Activated CD4-positive, alpha-beta T cell treated with anti-CD3 and anti-CD28 coated beads, Interleukin-2, amount 10 ng/mL, durations not matched to agents 7 days and 5 days (primary cell): Measurements from ENCODE around the gene NDUFAF8. TPM values are rescaled to one million over a fixed set of nuclear protein-coding genes. Genes with fewer than 3 reads are reported as not detected.
A peak's percentile ranks its signal among the peaks of the same experiment; 100 is the strongest.

Source experiments
- CTCF ChIA-PET: fragments of 350-600 bp; sonication (Branson Sonifier 250); formaldehyde crosslinking; loops from one replicate; lab custom pipeline; 2021; ENCODE audit warnings: antibody characterized with exemption; lab: Charles Lee
- POLR2A ChIA-PET: fragments of 350-600 bp; sonication (Branson Sonifier 250); formaldehyde crosslinking; loops from one replicate; lab custom pipeline; 2021; ENCODE audit warnings: antibody characterized with exemption; lab: Charles Lee
- DNase-seq: peaks from one replicate; pipeline ENCODE4 v3.0.0-alpha.2; 2020
- H3K27ac Mint-ChIP-seq: one replicate; pipeline ENCODE4 v1.8.0; 2021; ENCODE audit warnings: mild to moderate bottlenecking, moderate library complexity, mixed read lengths
- H3K27me3 Mint-ChIP-seq: one replicate; pipeline ENCODE4 v1.8.0; 2021; ENCODE audit warnings: mixed read lengths
- H3K36me3 Mint-ChIP-seq: one replicate; pipeline ENCODE4 v1.8.0; 2021; ENCODE audit warnings: low read depth, mixed read lengths
- H3K4me1 Mint-ChIP-seq: one replicate; pipeline ENCODE4 v1.8.0; 2021; ENCODE audit warnings: mixed read lengths
- H3K4me3 Mint-ChIP-seq: one replicate; pipeline ENCODE4 v1.8.0; 2021; ENCODE audit warnings: mild to moderate bottlenecking, moderate library complexity, mixed read lengths
- H3K9me3 Mint-ChIP-seq: one replicate; pipeline ENCODE4 v1.8.0; 2021; ENCODE audit warnings: mixed read lengths
- total RNA-seq, 2 experiments: library from RNA; stranded (reverse); gene quantifications; one replicate each; pipeline ENCODE4 v1.2.3, GENCODE V29; 2021

Gene NDUFAF8
- total RNA-seq, 2 experiments from 2014 or later, result 30.7 to 39.0 TPM

- H3K9me3 Mint-ChIP-seq, result no peaks in the 10 kb centered on the region
- H3K4me1 Mint-ChIP-seq, result peaks cover under 1% of the 10 kb centered on the region
- H3K36me3 Mint-ChIP-seq, result peaks cover 30% of the 10 kb centered on the region
- no peak overlapping the region for H3K27ac Mint-ChIP-seq
- no peaks in the 10 kb centered on the region for H3K27me3 Mint-ChIP-seq
- CTCF ChIA-PET, result no interaction called here
- POLR2A ChIA-PET, result no interaction called here
- no peak overlapping the region for H3K4me3 Mint-ChIP-seq
- no peak for DNase-seq
These were observed 28.4 kb downstream of the NDUFAF8 start for GRCh38 chr17:81267390-81268067.

- CTCF ChIA-PET, result no interaction called here
- Mint-ChIP-seq H3K4me3 (no peak overlapping the region), H3K4me1 (peaks cover 8% of the 10 kb centered on the region), H3K36me3 (peaks cover 36% of the 10 kb centered on the region), H3K27ac (no peak overlapping the region), H3K9me3 (no peaks in the 10 kb centered on the region), H3K27me3 (no peaks in the 10 kb centered on the region)
- POLR2A ChIA-PET, result no interaction called here
- DNase-seq, result no peak
These were observed 31.2 kb downstream of the NDUFAF8 start for GRCh38 chr17:81270279-81270678.

- no peak overlapping the region for H3K4me3 Mint-ChIP-seq
- ChIA-PET CTCF (no interaction called here), POLR2A (no interaction called here)
- peaks cover 8% of the 10 kb centered on the region for H3K4me1 Mint-ChIP-seq
- H3K27me3 Mint-ChIP-seq, result no peaks in the 10 kb centered on the region
- H3K9me3 Mint-ChIP-seq, result no peaks in the 10 kb centered on the region
- no peak for DNase-seq
- no peak overlapping the region for H3K27ac Mint-ChIP-seq
- peaks cover 38% of the 10 kb centered on the region for H3K36me3 Mint-ChIP-seq
These were observed 32.1 kb downstream of the NDUFAF8 start for GRCh38 chr17:81271226-81271625.

GRCh38 chr17:81272616-81273015, 33.5 kb downstream of the NDUFAF8 start:
- peaks cover 40% of the 10 kb centered on the region for H3K36me3 Mint-ChIP-seq
- H3K4me1 Mint-ChIP-seq, result peaks cover 8% of the 10 kb centered on the region

GRCh38 chr17:81273698-81274470, 34.8 kb downstream of the NDUFAF8 start:
- H3K4me1 Mint-ChIP-seq, result peaks cover 8% of the 10 kb centered on the region
- no peak overlapping the region for H3K4me3 Mint-ChIP-seq
- ChIA-PET POLR2A (no interaction called here), CTCF (no interaction called here)
- no peak for DNase-seq
- H3K9me3 Mint-ChIP-seq, result no peaks in the 10 kb centered on the region
- H3K36me3 Mint-ChIP-seq, result peaks cover 34% of the 10 kb centered on the region
- H3K27me3 Mint-ChIP-seq, result no peaks in the 10 kb centered on the region
- H3K27ac Mint-ChIP-seq, result no peak overlapping the region

More at GRCh38 chr17:81272616-81273015, 33.5 kb downstream of the NDUFAF8 start:
- Mint-ChIP-seq H3K27me3 (no peaks in the 10 kb centered on the region), H3K4me3 (no peak overlapping the region), H3K27ac (peak overlapping the region; percentile 84), H3K9me3 (no peaks in the 10 kb centered on the region)
- DNase-seq, result no peak
- CTCF ChIA-PET, result no interaction called here
- POLR2A ChIA-PET, result no interaction called here

- no peak for DNase-seq
- peaks cover 29% of the 10 kb centered on the region for H3K36me3 Mint-ChIP-seq
- H3K4me3 Mint-ChIP-seq, result no peak overlapping the region
- CTCF ChIA-PET, result interaction anchor here (1.2 kb wide), 1 partner anchor 17 kb away, joined by 4 read pairs; no protein-coding TSS in a partner anchor
- peaks cover 8% of the 10 kb centered on the region for H3K4me1 Mint-ChIP-seq
- H3K9me3 Mint-ChIP-seq, result no peaks in the 10 kb centered on the region
- H3K27me3 Mint-ChIP-seq, result no peaks in the 10 kb centered on the region
- no peak overlapping the region for H3K27ac Mint-ChIP-seq
- POLR2A ChIA-PET, result no interaction called here
These were observed 35.3 kb downstream of the NDUFAF8 start for GRCh38 chr17:81274471-81274855.

- CTCF ChIA-PET, result interaction anchor here (0.5 kb wide), 1 partner anchor 311 kb away, joined by 3 read pairs; no protein-coding TSS in a partner anchor
- POLR2A ChIA-PET, result no interaction called here
These were observed 37.7 kb downstream of the NDUFAF8 start for GRCh38 chr17:81276781-81277180.

GRCh38 chr17:81277421-81277820, 38.3 kb downstream of the NDUFAF8 start:
- Mint-ChIP-seq H3K9me3 (no peaks in the 10 kb centered on the region), H3K4me1 (peaks cover 8% of the 10 kb centered on the region), H3K27ac (no peak overlapping the region), H3K4me3 (no peak overlapping the region), H3K27me3 (no peaks in the 10 kb centered on the region), H3K36me3 (peaks cover 34% of the 10 kb centered on the region)
- no peak for DNase-seq
- CTCF ChIA-PET, result interaction anchor here (0.5 kb wide), 1 partner anchor 310 kb away, joined by 3 read pairs; no protein-coding TSS in a partner anchor
- POLR2A ChIA-PET, result no interaction called here

More at GRCh38 chr17:81276781-81277180, 37.7 kb downstream of the NDUFAF8 start:
- no peak for DNase-seq
- Mint-ChIP-seq H3K4me1 (peaks cover 8% of the 10 kb centered on the region), H3K9me3 (no peaks in the 10 kb centered on the region), H3K4me3 (no peak overlapping the region), H3K27me3 (no peaks in the 10 kb centered on the region), H3K36me3 (peaks cover 31% of the 10 kb centered on the region), H3K27ac (no peak overlapping the region)

GRCh38 chr17:81277946-81278693, 39.0 kb downstream of the NDUFAF8 start:
- Mint-ChIP-seq H3K4me3 (no peak overlapping the region), H3K9me3 (no peaks in the 10 kb centered on the region), H3K27me3 (no peaks in the 10 kb centered on the region), H3K4me1 (peaks cover 3% of the 10 kb centered on the region), H3K36me3 (peaks cover 30% of the 10 kb centered on the region), H3K27ac (no peak overlapping the region)
- ChIA-PET CTCF (interaction anchor here (1.6 to 1.7 kb wide), 2 partner anchors 11 to 17 kb away, joined by 3 to 5 read pairs; partner anchors contain the start of gene SLC38A10), POLR2A (no interaction called here)
- DNase-seq, result no peak

- ChIA-PET POLR2A (no interaction called here), CTCF (interaction anchor here (1.6 to 1.7 kb wide), 2 partner anchors 10 to 16 kb away, joined by 3 to 5 read pairs; partner anchors contain the start of gene SLC38A10)
- no peak overlapping the region for H3K27ac Mint-ChIP-seq
- no peaks in the 10 kb centered on the region for H3K27me3 Mint-ChIP-seq
- peaks cover 28% of the 10 kb centered on the region for H3K36me3 Mint-ChIP-seq
- H3K4me1 Mint-ChIP-seq, result no peaks in the 10 kb centered on the region
- no peaks in the 10 kb centered on the region for H3K9me3 Mint-ChIP-seq
- no peak for DNase-seq
- no peak overlapping the region for H3K4me3 Mint-ChIP-seq
These were observed 39.7 kb downstream of the NDUFAF8 start for GRCh38 chr17:81278831-81279230.

GRCh38 chr17:81279278-81280275, 40.5 kb downstream of the NDUFAF8 start:
- Mint-ChIP-seq H3K36me3 (peaks cover 32% of the 10 kb centered on the region), H3K4me3 (no peak overlapping the region), H3K4me1 (peaks cover 5% of the 10 kb centered on the region), H3K27me3 (no peaks in the 10 kb centered on the region), H3K9me3 (no peaks in the 10 kb centered on the region), H3K27ac (no peak overlapping the region)
- ChIA-PET POLR2A (no interaction called here), CTCF (interaction anchor here (1.6 to 1.7 kb wide), 2 partner anchors 9 to 15 kb away, joined by 3 to 5 read pairs; partner anchors contain the start of gene SLC38A10)
- no peak for DNase-seq
